PC-9 (cell line): ENCODE data around the gene MYRIP.

ENCODE experiments used
- CTCF ChIP-seq: fragments of 200-600 bp; sonication (generic); conservative IDR thresholded peaks from 2 replicates; pipeline ENCODE4 v1.6.1; 2017; ENCODE audit warnings: mixed run types, antibody characterized with exemption, mild to moderate bottlenecking, moderate library complexity
- EZH2 ChIP-seq: fragments of 200-600 bp; sonication (generic); IDR thresholded peaks from 2 replicates; pipeline ENCODE4 v1.8.0; 2017; ENCODE audit warnings: antibody characterized with exemption, low read depth

GRCh38 chr3:40170395-40170794, 361.0 kb downstream of the MYRIP start:
- TF ChIP-seq CTCF (no peak), EZH2 (no peak)
